Stimulated activated CD8-positive, alpha-beta memory T cell treated with anti-CD3 and anti-CD28 coated beads, Interleukin-2, amount 100 ng/mL, for 48 hours (primary cell): ENCODE results near the gene TKT.
"Not testable (repeated sequence)": the region's sequence is repeated elsewhere in the genome, so short reads cannot be mapped to it uniquely, and the experiment has no call there.

Experiments used
- DNase-seq, 2 donors: peaks; one replicate each; pipeline ENCODE4 v3.0.0-alpha.2; 2020; ENCODE audit warnings: low read depth in 2 of 2

TKT gene

GRCh38 chr3:53260286-53260785, 4.5 kb upstream of the TKT start:
- DNase-seq: no peak

GRCh38 chr3:53259427-53260259, 3.8 kb upstream of the TKT start:
- no peak for DNase-seq

GRCh38 chr3:53258600-53259426, 3.0 kb upstream of the TKT start:
- DNase-seq: no peak

GRCh38 chr3:53257465-53257864, 1.6 kb upstream of the TKT start:
- no peak for DNase-seq

- DNase-seq: no peak
These were observed 858 bp upstream of the TKT start for GRCh38 chr3:53256704-53257055.

GRCh38 chr3:53255423-53255774, 423 bp downstream of the TKT start:
- peak; percentile 20 to 22 for DNase-seq

- peak; percentile 44 to 48 for DNase-seq
These were observed 1.1 kb downstream of the TKT start for GRCh38 chr3:53254509-53255422.

- DNase-seq: no peak
These were observed 1.9 kb downstream of the TKT start for GRCh38 chr3:53253707-53254508.

GRCh38 chr3:53252947-53253322, 2.9 kb downstream of the TKT start:
- DNase-seq: not testable (repeated sequence)

- no peak for DNase-seq
These were observed 3.5 kb downstream of the TKT start for GRCh38 chr3:53252096-53252946.

- DNase-seq: no peak
These were observed 4.8 kb downstream of the TKT start for GRCh38 chr3:53250881-53251605.

GRCh38 chr3:53250453-53250852, 5.4 kb downstream of the TKT start:
- DNase-seq: no peak

GRCh38 chr3:53248161-53248560, 7.7 kb downstream of the TKT start:
- no peak for DNase-seq

GRCh38 chr3:53247619-53248018, 8.2 kb downstream of the TKT start:
- DNase-seq: no peak

- no peak for DNase-seq
These were observed 11.6 kb downstream of the TKT start for GRCh38 chr3:53244271-53244670.

GRCh38 chr3:53243785-53244184, 12.0 kb downstream of the TKT start:
- DNase-seq: no peak

GRCh38 chr3:53243165-53243564, 12.7 kb downstream of the TKT start:
- no peak for DNase-seq

GRCh38 chr3:53242642-53243041, 13.2 kb downstream of the TKT start:
- no peak for DNase-seq

- no peak for DNase-seq
These were observed 13.7 kb downstream of the TKT start for GRCh38 chr3:53242155-53242554.
